KMS-11 (cell line): ENCODE measurements around the gene TRH.

Experiments used
- H2AFZ ChIP-seq: fragments of 200-600 bp; sonication (generic); 2 replicates; pipeline ENCODE4 v1.6.1; 2016; ENCODE audit warnings: antibody characterized with exemption, mixed run types, low read depth
- H3K27ac ChIP-seq: fragments of 200-600 bp; sonication (generic); 2 replicates; pipeline ENCODE4 v1.6.1; 2016; ENCODE audit warnings: mild to moderate bottlenecking, mixed run types
- H3K27me3 ChIP-seq: fragments of 200-600 bp; sonication (generic); 2 replicates; pipeline ENCODE4 v1.6.1; 2017; ENCODE audit warnings: mild to moderate bottlenecking, low read depth, mixed run types, moderate library complexity; ENCODE audit not compliant: insufficient read depth
- H3K36me3 ChIP-seq: fragments of 200-600 bp; sonication (generic); 2 replicates; pipeline ENCODE4 v1.6.1; 2017; ENCODE audit warnings: mild to moderate bottlenecking, mixed run types; ENCODE audit not compliant: insufficient read depth
- H3K4me1 ChIP-seq: fragments of 200-600 bp; sonication (generic); 2 replicates; pipeline ENCODE4 v1.6.1; 2016; ENCODE audit warnings: mild to moderate bottlenecking, low read depth, mixed run types; ENCODE audit not compliant: poor library complexity, severe bottlenecking
- H3K4me2 ChIP-seq: fragments of 200-600 bp; sonication (generic); 2 replicates; pipeline ENCODE4 v1.7.0; 2016; ENCODE audit warnings: mild to moderate bottlenecking, mixed run types
- H3K4me3 ChIP-seq: fragments of 200-600 bp; sonication (generic); IDR thresholded peaks from 2 replicates; pipeline ENCODE4 v1.6.1; 2017; ENCODE audit warnings: low read depth, low read length, mixed read lengths; ENCODE audit not compliant: insufficient read depth
- H3K79me2 ChIP-seq: fragments of 200-600 bp; sonication (generic); 2 replicates; pipeline ENCODE4 v1.6.1; 2016; ENCODE audit warnings: low read depth, mixed run types; ENCODE audit not compliant: insufficient read depth
- H3K9ac ChIP-seq: fragments of 200-600 bp; sonication (generic); 2 replicates; pipeline ENCODE4 v1.6.1; 2016; ENCODE audit warnings: mild to moderate bottlenecking, mixed run types
- H4K20me1 ChIP-seq: fragments of 200-600 bp; sonication (generic); 2 replicates; pipeline ENCODE4 v1.6.1; 2016; ENCODE audit warnings: mild to moderate bottlenecking, mixed run types; ENCODE audit not compliant: insufficient read depth
- CTCF ChIP-seq: fragments of 200-600 bp; sonication (generic); conservative IDR thresholded peaks from 2 replicates; pipeline ENCODE4 v1.6.1; 2017; ENCODE audit warnings: low read depth, mild to moderate bottlenecking, antibody characterized with exemption, low read length, moderate library complexity, mixed read lengths

The TRH gene

GRCh38 chr3:129940086-129940485, 34.4 kb upstream of the TRH start:
- H3K4me3 ChIP-seq = no peak overlapping the region
- no peaks in the 10 kb centered on the region for H3K4me1 ChIP-seq
- TF ChIP-seq CTCF = no peak
- H4K20me1 ChIP-seq = no peaks in the 10 kb centered on the region
- H3K79me2 ChIP-seq = no peaks in the 10 kb centered on the region
- H3K27ac ChIP-seq = no peak overlapping the region
- H2AFZ ChIP-seq = no peak overlapping the region
- no peak overlapping the region for H3K9ac ChIP-seq
- no peaks in the 10 kb centered on the region for H3K27me3 ChIP-seq
- no peak overlapping the region for H3K4me2 ChIP-seq
- no peaks in the 10 kb centered on the region for H3K36me3 ChIP-seq

- H3K79me2 ChIP-seq = no peaks in the 10 kb centered on the region
- no peaks in the 10 kb centered on the region for H3K4me1 ChIP-seq
- no peak overlapping the region for H2AFZ ChIP-seq
- H3K27me3 ChIP-seq = no peaks in the 10 kb centered on the region
- H3K9ac ChIP-seq = no peak overlapping the region
- no peaks in the 10 kb centered on the region for H4K20me1 ChIP-seq
- TF ChIP-seq CTCF = peak; percentile 87
- no peak overlapping the region for H3K4me3 ChIP-seq
- no peak overlapping the region for H3K27ac ChIP-seq
- no peak overlapping the region for H3K4me2 ChIP-seq
- no peaks in the 10 kb centered on the region for H3K36me3 ChIP-seq
Measured at GRCh38 chr3:129942296-129942695, 32.2 kb upstream of the TRH start.

- Histone ChIP-seq H3K27ac (no peak overlapping the region), H3K36me3 (no peaks in the 10 kb centered on the region), H3K4me2 (no peak overlapping the region), H3K4me3 (no peak overlapping the region), H3K9ac (no peak overlapping the region), H4K20me1 (no peaks in the 10 kb centered on the region), H3K79me2 (no peaks in the 10 kb centered on the region), H3K4me1 (no peaks in the 10 kb centered on the region), H3K27me3 (no peaks in the 10 kb centered on the region), H2AFZ (no peak overlapping the region)
- no peak for TF ChIP-seq CTCF
Measured at GRCh38 chr3:129943020-129943419, 31.5 kb upstream of the TRH start.

- no peaks in the 10 kb centered on the region for H3K4me1 ChIP-seq
- no peak overlapping the region for H3K4me3 ChIP-seq
Measured at GRCh38 chr3:129944709-129945108, 29.8 kb upstream of the TRH start.

More at GRCh38 chr3:129944709-129945108, 29.8 kb upstream of the TRH start:
- no peak for TF ChIP-seq CTCF
- no peaks in the 10 kb centered on the region for H3K27me3 ChIP-seq
- no peaks in the 10 kb centered on the region for H3K36me3 ChIP-seq
- no peak overlapping the region for H2AFZ ChIP-seq
- H3K9ac ChIP-seq = no peak overlapping the region
- H3K79me2 ChIP-seq = no peaks in the 10 kb centered on the region
- no peak overlapping the region for H3K27ac ChIP-seq
- H3K4me2 ChIP-seq = no peak overlapping the region
- no peaks in the 10 kb centered on the region for H4K20me1 ChIP-seq
